A673 (cell line): Measurements from ENCODE around the gene COBL. TPM values are rescaled to one million over a fixed set of nuclear protein-coding genes. Genes with fewer than 3 reads are reported as not detected.

ENCODE experiments used
- BruUV-seq: library from RNA; stranded (reverse); fragments of 400-500 nt; replicated peaks from 2 replicates; lab custom pipeline; 2021; lab: Mats Ljungman, UMichigan
- CTCF ChIA-PET: fragments of 300-600 bp; sonication (Branson Sonifier 250); formaldehyde crosslinking; loops from one replicate; lab custom pipeline; 2022; ENCODE audit warnings: antibody characterized with exemption; lab: Charles Lee
- POLR2A ChIA-PET: fragments of 300-600 bp; sonication (Branson Sonifier 250); formaldehyde crosslinking; loops from one replicate; lab custom pipeline; 2022; ENCODE audit warnings: antibody characterized with exemption; ENCODE audit not compliant: low non-redundant PET; lab: Charles Lee
- DNase-seq: peaks from one replicate; pipeline ENCODE4 v3.0.0-alpha.2; 2015; ENCODE audit warnings: low spot score
- H3K27ac ChIP-seq: fragments of 200-600 bp; sonication (generic); 2 replicates; pipeline ENCODE4 v1.5.1; 2016; ENCODE audit warnings: mixed run types, low read depth, mild to moderate bottlenecking, mixed read lengths, antibody characterized with exemption, low read length; ENCODE audit not compliant: poor library complexity, severe bottlenecking
- H3K27me3 ChIP-seq: fragments of 200-600 bp; sonication (generic); replicated peaks from 2 replicates; pipeline ENCODE4 v1.6.1; 2017; ENCODE audit warnings: mixed run types, low read depth, mild to moderate bottlenecking, mixed read lengths, antibody characterized with exemption, low read length; ENCODE audit not compliant: insufficient read depth, poor library complexity
- H3K36me3 ChIP-seq: fragments of 200-600 bp; sonication (generic); 2 replicates; pipeline ENCODE4 v1.6.1; 2016; ENCODE audit warnings: mixed run types, mild to moderate bottlenecking, mixed read lengths, antibody characterized with exemption, low read length; ENCODE audit not compliant: insufficient read depth, poor library complexity, severe bottlenecking
- H3K4me1 ChIP-seq: fragments of 200-600 bp; sonication (generic); 2 replicates; pipeline ENCODE4 v1.6.1; 2017; ENCODE audit warnings: mixed run types, mild to moderate bottlenecking, mixed read lengths, antibody characterized with exemption, low read length; ENCODE audit not compliant: insufficient read depth, poor library complexity, severe bottlenecking
- H3K4me3 ChIP-seq: fragments of 200-600 bp; sonication (generic); 2 replicates; pipeline ENCODE4 v1.5.1; 2016; ENCODE audit warnings: low read depth, mixed run types, mild to moderate bottlenecking, mixed read lengths, low read length; ENCODE audit not compliant: poor library complexity, severe bottlenecking
- H3K9me3 ChIP-seq: fragments of 200-600 bp; sonication (generic); 2 replicates; pipeline ENCODE4 v1.6.1; 2016; ENCODE audit warnings: mixed run types, low read depth, mild to moderate bottlenecking, mixed read lengths, antibody characterized with exemption, low read length; ENCODE audit not compliant: poor library complexity, severe bottlenecking
- CTCF ChIP-seq: fragments of 300-800, 200-600 bp; sonication (generic); conservative IDR thresholded peaks from 2 replicates; pipeline ENCODE4 v1.5.1; 2017; ENCODE audit warnings: low read depth, mild to moderate bottlenecking, antibody characterized with exemption, low read length, moderate library complexity, mixed read lengths
- EZH2 ChIP-seq: fragments of 200-600 bp; sonication (generic); IDR thresholded peaks from 2 replicates; pipeline ENCODE4 v1.6.1; 2017; ENCODE audit warnings: borderline replicate concordance, low read depth, mild to moderate bottlenecking, mixed read lengths, antibody characterized with exemption, low read length; ENCODE audit not compliant: poor library complexity, severe bottlenecking
- intact Hi-C: fragments of 100-400 bp; cut with micrococcal nuclease; formaldehyde crosslinking; loops from one replicate; pipeline ENCODE4 v1.10.0; 2022; ENCODE audit not compliant: unreplicated experiment
- total RNA-seq: library from RNA; stranded (reverse); gene quantifications from 2 replicates; pipeline ENCODE4 v1.2.3, GENCODE V29; 2021

The COBL gene
- total RNA-seq, 1 experiment from 2014 or later: not detected

GRCh38 chr7:51228386-51228958 lies 88.1 kb downstream of the COBL start:
- BruUV-seq: no TSS peak
- H3K4me1 ChIP-seq: no peaks in the 10 kb centered on the region
- TF ChIP-seq CTCF (no peak), EZH2 (no peak)
- peaks cover under 1% of the 10 kb centered on the region for H3K9me3 ChIP-seq
- ChIA-PET CTCF (no interaction called here), POLR2A (no interaction called here)
- intact Hi-C loops: no loop called here
- no peak overlapping the region for H3K27ac ChIP-seq
- H3K27me3 ChIP-seq: no peaks in the 10 kb centered on the region
- no peak for DNase-seq
- H3K4me3 ChIP-seq: no peak overlapping the region
- no peaks in the 10 kb centered on the region for H3K36me3 ChIP-seq

GRCh38 chr7:51227861-51228260 lies 88.7 kb downstream of the COBL start:
- POLR2A ChIA-PET: no interaction called here
- CTCF ChIA-PET: no interaction called here
- H3K36me3 ChIP-seq: no peaks in the 10 kb centered on the region
- TF ChIP-seq EZH2: no peak
- TF ChIP-seq CTCF: no peak
- H3K4me1 ChIP-seq: no peaks in the 10 kb centered on the region
- no peak for DNase-seq
- H3K4me3 ChIP-seq: no peak overlapping the region
- H3K9me3 ChIP-seq: no peaks in the 10 kb centered on the region
- no peak overlapping the region for H3K27ac ChIP-seq
- intact Hi-C loops: no loop called here
- no TSS peak for BruUV-seq
- no peaks in the 10 kb centered on the region for H3K27me3 ChIP-seq

- Histone ChIP-seq H3K36me3 (no peaks in the 10 kb centered on the region), H3K27ac (no peak overlapping the region), H3K27me3 (no peaks in the 10 kb centered on the region), H3K4me1 (no peaks in the 10 kb centered on the region), H3K4me3 (no peak overlapping the region), H3K9me3 (no peaks in the 10 kb centered on the region)
- ChIA-PET POLR2A (no interaction called here), CTCF (no interaction called here)
- DNase-seq: no peak
- TF ChIP-seq EZH2: no peak
- TF ChIP-seq CTCF: no peak
- no TSS peak for BruUV-seq
- intact Hi-C loops: no loop called here
These were observed 89.6 kb downstream of the COBL start for GRCh38 chr7:51226916-51227535.
